Smooth muscle cell (in vitro differentiated cells): ENCODE data around the gene RDX. TPM values are rescaled to one million over a fixed set of nuclear protein-coding genes. Genes with fewer than 3 reads are reported as not detected.

Experiments used
- DNase-seq: peaks from one replicate; lab custom pipeline; 2025; ENCODE audit not compliant: unreplicated experiment; lab: John Stamatoyannopoulos, UW
- H2AFZ ChIP-seq: fragments of 200-600 bp; sonication (generic); 2 replicates; pipeline ENCODE4 v1.6.0; 2016; ENCODE audit warnings: antibody characterized with exemption, low read depth, mild to moderate bottlenecking
- H3F3A ChIP-seq: fragments of 200-600 bp; sonication (generic); 2 replicates; pipeline ENCODE4 v1.6.0; 2017; ENCODE audit warnings: antibody characterized with exemption, low read depth
- H3K27ac ChIP-seq: fragments of 200-600 bp; sonication (generic); 2 replicates; pipeline ENCODE4 v1.5.1; 2016; ENCODE audit warnings: low read depth, mild to moderate bottlenecking
- H3K27me3 ChIP-seq: fragments of 200-600 bp; sonication (generic); 2 replicates; pipeline ENCODE4 v1.6.1; 2016; ENCODE audit warnings: low read depth, mild to moderate bottlenecking
- H3K36me3 ChIP-seq: fragments of 200-600 bp; sonication (generic); 2 replicates; pipeline ENCODE4 v1.5.1; 2016; ENCODE audit warnings: low read depth
- H3K4me1 ChIP-seq: fragments of 200-600 bp; sonication (generic); 2 replicates; pipeline ENCODE4 v1.5.1; 2016; ENCODE audit warnings: low read depth
- H3K4me2 ChIP-seq: fragments of 200-600 bp; sonication (generic); 2 replicates; pipeline ENCODE4 v1.6.0; 2016; ENCODE audit warnings: mild to moderate bottlenecking
- H3K4me3 ChIP-seq: fragments of 200-600 bp; sonication (generic); 2 replicates; pipeline ENCODE4 v1.5.1; 2016; ENCODE audit warnings: mild to moderate bottlenecking
- H3K79me2 ChIP-seq: fragments of 200-600 bp; sonication (generic); 2 replicates; pipeline ENCODE4 v1.6.0; 2016; ENCODE audit warnings: low read depth, mild to moderate bottlenecking
- H3K9ac ChIP-seq: fragments of 200-600 bp; sonication (generic); 2 replicates; pipeline ENCODE4 v1.6.0; 2016; ENCODE audit warnings: low read depth
- H3K9me3 ChIP-seq: fragments of 200-600 bp; sonication (generic); replicated peaks from 2 replicates; pipeline ENCODE4 v1.5.1; 2016; ENCODE audit warnings: low read depth
- H4K20me1 ChIP-seq: fragments of 200-600 bp; sonication (generic); 2 replicates; pipeline ENCODE4 v1.6.0; 2016; ENCODE audit warnings: low read depth
- WGBS: methylation state at CpG from one replicate; pipeline ENCODE4 v1.1.7; 2016; ENCODE audit warnings: low lambda C conversion rate; 5-methylcytosine and 5-hydroxymethylcytosine counted together
- polyA plus RNA-seq: library from polyadenylated mRNA; unstranded; fragments of >200 nt; fragmentation: Nextera tagmentation; extraction: Ambion mirVana; gene quantifications from 2 replicates; pipeline ENCODE4 v1.2.1, GENCODE V29; 2016
- total RNA-seq: library from RNA; depleted of rRNA; stranded (reverse); fragments of >200 nt; gene quantifications from 2 replicates; pipeline ENCODE4 v1.2.3, GENCODE V29; 2014
- TF ChIP-seq, protein P1 (sequence below): fragments of 200-600 bp; sonication (generic); IDR thresholded peaks from 2 replicates; pipeline ENCODE4 v1.5.1; 2017; ENCODE audit warnings: borderline replicate concordance, mild to moderate bottlenecking, antibody characterized with exemption; ENCODE audit not compliant: insufficient read depth, poor library complexity, severe bottlenecking

The RDX gene
- total RNA-seq (146 and 165 TPM in 2 replicates), polyA plus RNA-seq (137 and 217 TPM in 2 replicates)

DNA sequence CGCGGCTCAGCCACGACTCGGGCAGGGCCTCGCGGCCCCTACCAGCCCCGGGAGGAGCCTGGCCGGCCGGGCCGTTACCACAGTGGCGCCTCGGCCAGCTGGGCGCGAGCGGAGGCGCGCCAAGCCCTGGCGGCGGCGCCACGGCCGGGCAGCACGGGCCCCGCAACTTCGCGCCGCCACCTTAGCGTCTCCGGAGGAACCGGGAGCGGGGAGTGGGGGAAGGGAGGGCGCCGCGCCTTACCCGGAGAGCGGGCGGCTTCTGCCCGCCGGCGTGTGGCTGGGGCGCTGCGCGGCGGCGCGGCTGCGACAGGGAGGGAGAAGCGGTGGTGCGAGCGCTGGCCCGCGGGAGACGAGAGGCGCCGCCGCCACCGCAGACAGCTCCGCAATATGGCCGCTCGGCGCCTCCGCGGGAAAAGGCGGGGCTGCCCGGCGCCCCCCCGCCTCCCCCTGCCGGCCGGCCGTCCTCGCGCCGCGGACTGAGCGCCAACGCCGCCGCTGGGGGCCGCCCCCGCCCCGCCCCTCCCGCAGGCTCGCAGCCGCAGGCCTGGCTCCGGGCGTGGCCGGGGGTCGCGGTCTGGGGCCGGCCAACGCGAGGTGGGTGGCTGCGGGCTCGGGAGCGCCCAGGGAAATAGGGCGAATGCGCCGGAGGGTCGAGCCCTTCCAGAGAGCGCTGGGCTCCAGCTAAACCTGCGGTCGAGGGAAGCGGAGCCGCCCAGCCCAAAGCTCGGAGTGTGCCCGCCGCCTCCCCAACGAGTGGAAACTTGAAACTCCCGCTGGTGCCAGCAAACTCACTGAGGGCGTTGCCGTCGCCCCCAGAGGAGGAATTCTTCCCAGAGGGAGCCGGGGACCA is at the start of gene RDX:
RDX (minus strand) TSS at position 389 of the 850 bp plus-strand sequence. CDS start 16,922 bp downstream, outside the sequence.
- Histone ChIP-seq H3K4me2 (peak within 1 kb of the TSS; percentile 97), H4K20me1 (peaks cover 42% of the 10 kb centered on the region), H3K79me2 (peaks cover 48% of the 10 kb centered on the region), H3K9me3 (no peaks in the 10 kb centered on the region), H3K27ac (peak within 1 kb of the TSS; percentile 88), H3K27me3 (no peaks in the 10 kb centered on the region), H2AFZ (peak within 1 kb of the TSS; percentile 46), H3F3A (peaks cover 15% of the 10 kb centered on the region), H3K4me1 (peaks cover 40% of the 10 kb centered on the region), H3K9ac (peak within 1 kb of the TSS; percentile 97), H3K4me3 (peak within 1 kb of the TSS; percentile 96), H3K36me3 (no peaks in the 10 kb centered on the region)
- WGBS = under 1% methylated on average over 60 of the region's 113 CpGs
- DNase-seq = peak; percentile 82
- TF ChIP-seq, protein P1, sequence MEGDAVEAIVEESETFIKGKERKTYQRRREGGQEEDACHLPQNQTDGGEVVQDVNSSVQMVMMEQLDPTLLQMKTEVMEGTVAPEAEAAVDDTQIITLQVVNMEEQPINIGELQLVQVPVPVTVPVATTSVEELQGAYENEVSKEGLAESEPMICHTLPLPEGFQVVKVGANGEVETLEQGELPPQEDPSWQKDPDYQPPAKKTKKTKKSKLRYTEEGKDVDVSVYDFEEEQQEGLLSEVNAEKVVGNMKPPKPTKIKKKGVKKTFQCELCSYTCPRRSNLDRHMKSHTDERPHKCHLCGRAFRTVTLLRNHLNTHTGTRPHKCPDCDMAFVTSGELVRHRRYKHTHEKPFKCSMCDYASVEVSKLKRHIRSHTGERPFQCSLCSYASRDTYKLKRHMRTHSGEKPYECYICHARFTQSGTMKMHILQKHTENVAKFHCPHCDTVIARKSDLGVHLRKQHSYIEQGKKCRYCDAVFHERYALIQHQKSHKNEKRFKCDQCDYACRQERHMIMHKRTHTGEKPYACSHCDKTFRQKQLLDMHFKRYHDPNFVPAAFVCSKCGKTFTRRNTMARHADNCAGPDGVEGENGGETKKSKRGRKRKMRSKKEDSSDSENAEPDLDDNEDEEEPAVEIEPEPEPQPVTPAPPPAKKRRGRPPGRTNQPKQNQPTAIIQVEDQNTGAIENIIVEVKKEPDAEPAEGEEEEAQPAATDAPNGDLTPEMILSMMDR = peak; percentile 9

DNA sequence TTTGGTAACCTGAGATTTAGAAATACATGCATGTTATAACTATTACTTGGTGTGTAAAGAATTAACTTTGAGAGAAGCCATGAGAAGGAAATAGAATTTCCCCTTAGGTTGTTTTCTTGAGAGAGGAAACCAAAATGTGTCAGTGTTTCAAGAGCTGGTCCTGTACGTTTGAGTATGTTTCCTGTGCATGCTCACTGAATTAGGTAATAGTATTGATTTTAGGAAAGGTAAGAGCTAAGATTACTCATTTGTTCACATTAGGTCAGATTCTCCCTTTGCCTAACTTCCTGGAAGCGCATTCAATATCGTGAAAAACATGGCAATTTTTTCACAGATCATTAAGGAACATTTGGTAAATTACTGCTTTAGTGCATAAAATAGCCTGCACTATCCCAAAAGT is 49.3 kb upstream of the RDX start:
- H3K9ac ChIP-seq = no peak overlapping the region
- H3K4me3 ChIP-seq = no peak overlapping the region
- no peaks in the 10 kb centered on the region for H3K9me3 ChIP-seq
- H3K79me2 ChIP-seq = no peaks in the 10 kb centered on the region
- no peak for DNase-seq
- no peaks in the 10 kb centered on the region for H3F3A ChIP-seq
- H3K4me2 ChIP-seq = no peak overlapping the region
- no peak overlapping the region for H2AFZ ChIP-seq
- no peaks in the 10 kb centered on the region for H3K36me3 ChIP-seq
- peaks cover 10% of the 10 kb centered on the region for H3K4me1 ChIP-seq
- peak overlapping the region; percentile 2 for H3K27ac ChIP-seq
- no peaks in the 10 kb centered on the region for H4K20me1 ChIP-seq
- H3K27me3 ChIP-seq = no peaks in the 10 kb centered on the region
- WGBS = 85% methylated on average over 3 of the region's 3 CpGs
- TF ChIP-seq, protein P1 = no peak

DNA sequence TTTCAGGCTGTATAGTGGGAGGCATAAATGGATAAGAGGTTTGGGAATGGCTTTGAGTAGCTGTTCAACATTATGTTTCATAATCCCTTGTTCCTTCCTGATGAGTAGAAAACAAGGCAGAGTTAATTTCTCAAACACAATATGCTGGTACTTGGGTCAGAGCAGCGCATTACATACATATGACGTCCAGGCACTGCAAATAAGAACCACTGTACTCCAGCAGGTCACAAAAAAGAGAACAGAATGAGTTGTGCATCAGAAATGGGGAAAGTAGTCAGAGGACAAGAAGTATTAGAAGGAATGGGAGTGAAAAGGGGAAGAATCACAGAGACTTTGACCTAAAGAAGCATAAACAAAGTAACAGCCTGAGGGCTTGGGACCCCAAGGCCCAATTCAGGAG is 44.0 kb upstream of the RDX start:
- Histone ChIP-seq H3K4me1 (no peaks in the 10 kb centered on the region), H3K9ac (no peak overlapping the region), H3F3A (no peaks in the 10 kb centered on the region), H3K9me3 (no peaks in the 10 kb centered on the region), H3K4me3 (no peak overlapping the region), H4K20me1 (no peaks in the 10 kb centered on the region), H2AFZ (no peak overlapping the region), H3K36me3 (no peaks in the 10 kb centered on the region), H3K27me3 (no peaks in the 10 kb centered on the region), H3K27ac (no peak overlapping the region), H3K79me2 (no peaks in the 10 kb centered on the region), H3K4me2 (no peak overlapping the region)
- TF ChIP-seq, protein P1 = no peak
- DNase-seq = no peak
- 75% methylated on average over 2 of the region's 2 CpGs for WGBS
